ENCODE measurements around the gene LRRK1. TPM values are rescaled to one million over a fixed set of nuclear protein-coding genes. Genes with fewer than 3 reads are reported as not detected.

LRRK1 gene
- polyA plus RNA-seq, 1 of the 3 experiments (the other 2 are of a cell fraction) = 6.9 TPM

DNA sequence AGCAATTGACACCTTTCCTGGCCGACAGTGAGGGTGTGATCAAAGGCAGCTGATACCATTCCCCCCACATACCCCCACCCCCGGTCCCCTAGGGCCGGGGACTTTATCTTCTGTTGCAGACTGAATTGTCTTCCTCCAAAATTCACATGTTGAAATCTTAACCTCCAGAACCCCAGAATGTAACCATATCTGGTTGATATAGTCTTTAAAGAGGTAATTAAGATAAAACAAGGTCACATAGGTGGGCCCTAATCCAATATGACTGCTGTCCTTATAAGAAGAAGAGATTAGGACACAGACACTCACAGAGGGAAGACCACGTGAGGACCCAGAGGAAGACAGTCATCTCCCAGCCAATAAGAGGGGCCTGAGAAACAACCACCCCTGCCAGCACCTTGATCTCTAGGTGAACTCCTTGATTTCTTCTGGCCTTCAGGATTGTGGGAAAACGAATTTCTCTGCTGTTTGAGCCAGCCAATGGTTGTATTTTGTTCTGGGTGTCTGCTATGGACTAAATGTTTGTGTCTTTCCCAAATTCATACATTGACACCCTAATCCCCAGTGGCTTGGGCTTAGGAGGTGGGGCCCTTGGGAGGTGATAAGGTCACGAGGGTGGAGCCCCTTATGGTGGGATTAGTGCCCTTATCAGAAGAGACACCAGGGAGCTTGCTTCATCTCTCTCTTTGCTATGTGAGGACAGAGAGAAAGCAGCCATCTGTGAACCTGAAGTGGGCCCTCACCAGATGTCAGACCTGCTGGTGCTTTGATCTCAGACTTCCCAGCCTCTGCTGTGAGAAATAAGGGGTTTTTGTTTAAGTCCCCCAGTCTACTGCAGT lies 188.7 kb downstream of the LRRK1 start:
- Histone ChIP-seq H3K4me2 (no peak overlapping the region), H4K20me1 (ENCODE audit: insufficient read depth) (no peaks in the 10 kb centered on the region), H3K4me1 (ENCODE audit: control insufficient read depth in 1 of 2, insufficient read depth in 2 of 2, low read depth in 1 of 2, low read length in 1 of 2) (peaks cover 10% of the 10 kb centered on the region in 2 experiments; a peak in 2 of 4 replicates), H2AFZ (ENCODE audit: low read depth) (no peak overlapping the region), H3K9me3 (no peaks in the 10 kb centered on the region), H3K27ac (ENCODE audit: low read depth in 2 of 2, low read length in 1 of 2) (no peak overlapping the region), H3K9me2 (no peaks in the 10 kb centered on the region), H3F3A (replicated peaks; ENCODE audit: insufficient read depth) (peaks cover 3% of the 10 kb centered on the region), H3K4me3 (ENCODE audit: low read depth in 2 of 2, low read length in 1 of 2) (no peak overlapping the region), H3K9ac (no peak overlapping the region), H3K79me2 (ENCODE audit: insufficient read depth) (no peaks in the 10 kb centered on the region), H3K27me3 (ENCODE audit: insufficient read depth) (no peaks in the 10 kb centered on the region), H3K36me3 (replicated peaks in 1 of 2; ENCODE audit: control insufficient read depth in 1 of 2, insufficient read depth in 2 of 2, low read length in 1 of 2) (no peaks in the 10 kb centered on the region)
- CTCF ChIA-PET = interaction anchor here (1.5 kb wide), 1 partner anchor 144 kb away, joined by 3 read pairs; the partner anchor contains the start of gene CHSY1
- POLR2A ChIA-PET = no interaction called here
- WGBS (ENCODE audit: low lambda C conversion rate) = 61% methylated on average over 6 of the region's 6 CpGs
- TF ChIP-seq, protein P1, sequence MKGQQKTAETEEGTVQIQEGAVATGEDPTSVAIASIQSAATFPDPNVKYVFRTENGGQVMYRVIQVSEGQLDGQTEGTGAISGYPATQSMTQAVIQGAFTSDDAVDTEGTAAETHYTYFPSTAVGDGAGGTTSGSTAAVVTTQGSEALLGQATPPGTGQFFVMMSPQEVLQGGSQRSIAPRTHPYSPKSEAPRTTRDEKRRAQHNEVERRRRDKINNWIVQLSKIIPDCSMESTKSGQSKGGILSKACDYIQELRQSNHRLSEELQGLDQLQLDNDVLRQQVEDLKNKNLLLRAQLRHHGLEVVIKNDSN (IDR thresholded peaks at IDR 0.05; ENCODE audit: borderline replicate concordance, low read depth) = no peak
- TF ChIP-seq POLR2AphosphoS5 (IDR thresholded peaks at IDR 0.05; ENCODE audit: low read depth, low read length) (no peak), GABPA (IDR thresholded peaks at IDR 0.05; ENCODE audit: low read depth) (no peak), GATA2 (CRISPR knock-in tag; IDR thresholded peaks at IDR 0.05) (no peak), CHD2 (IDR thresholded peaks at IDR 0.05; ENCODE audit: low read length, partially characterized antibody) (no peak), RXRA (IDR thresholded peaks at IDR 0.05; ENCODE audit: borderline replicate concordance, low read depth) (no peak), FOSL2 (IDR thresholded peaks at IDR 0.05; ENCODE audit: borderline replicate concordance, low read depth) (no peak), NRF1 (IDR thresholded peaks at IDR 0.05; ENCODE audit: low read depth, low read length) (no peak), JUND (IDR thresholded peaks at IDR 0.05) (no peak), YY1 (IDR thresholded peaks at IDR 0.05; ENCODE audit: low read depth) (no peak), NFIC (IDR thresholded peaks at IDR 0.05; ENCODE audit: borderline replicate concordance) (no peak), MEF2A (IDR thresholded peaks at IDR 0.05; ENCODE audit: borderline replicate concordance, low read depth) (no peak), TEAD4 (IDR thresholded peaks at IDR 0.05; ENCODE audit: borderline replicate concordance, insufficient read depth) (no peak), ELF1 (IDR thresholded peaks at IDR 0.05) (no peak), REST (IDR thresholded peaks at IDR 0.05; ENCODE audit: low read depth, low read length) (no peak)
- no peak for DNase-seq
